GM19023 (cell line): ENCODE results near the gene MYO1D.
"Not testable (repeated sequence)": the region's sequence is repeated elsewhere in the genome, so short reads cannot be mapped to it uniquely, and the experiment has no call there.

Experiments used
- ATAC-seq: cut with Tn5 transposase; IDR thresholded peaks from one replicate; pipeline ENCODE4 v1.9.1; 2021; ENCODE audit warnings: mild to moderate bottlenecking, moderate library complexity; ENCODE audit not compliant: unreplicated experiment

Gene MYO1D

GRCh38 chr17:32739722-32740121, 137.2 kb downstream of the MYO1D start:
- no peak for ATAC-seq

- ATAC-seq = not testable (repeated sequence)
Observed at GRCh38 chr17:32739151-32739550, 137.8 kb downstream of the MYO1D start.

- ATAC-seq = no peak
Observed at GRCh38 chr17:32733401-32733800, 143.5 kb downstream of the MYO1D start.

GRCh38 chr17:32732900-32733299, 144.0 kb downstream of the MYO1D start:
- ATAC-seq = no peak

- ATAC-seq = no peak
Observed at GRCh38 chr17:32732296-32732642, 144.7 kb downstream of the MYO1D start.

- ATAC-seq = no peak
Observed at GRCh38 chr17:32731556-32732295, 145.2 kb downstream of the MYO1D start.

- no peak for ATAC-seq
Observed at GRCh38 chr17:32727681-32728080, 149.2 kb downstream of the MYO1D start.

- no peak for ATAC-seq
Observed at GRCh38 chr17:32725697-32726096, 151.2 kb downstream of the MYO1D start.

GRCh38 chr17:32723310-32723955, 153.5 kb downstream of the MYO1D start:
- ATAC-seq = no peak

GRCh38 chr17:32722733-32723132, 154.2 kb downstream of the MYO1D start:
- ATAC-seq = no peak

GRCh38 chr17:32720671-32721070, 156.3 kb downstream of the MYO1D start:
- ATAC-seq = no peak

GRCh38 chr17:32719689-32720088, 157.2 kb downstream of the MYO1D start:
- no peak for ATAC-seq

GRCh38 chr17:32714922-32715321, 162.0 kb downstream of the MYO1D start:
- ATAC-seq = not testable (repeated sequence)

- not testable (repeated sequence) for ATAC-seq
Observed at GRCh38 chr17:32714206-32714605, 162.7 kb downstream of the MYO1D start.

GRCh38 chr17:32713081-32713480, 163.8 kb downstream of the MYO1D start:
- no peak for ATAC-seq

GRCh38 chr17:32709562-32709961, 167.4 kb downstream of the MYO1D start:
- no peak for ATAC-seq

- ATAC-seq = no peak
Observed at GRCh38 chr17:32701871-32702270, 175.1 kb downstream of the MYO1D start.

GRCh38 chr17:32699247-32699646, 177.7 kb downstream of the MYO1D start:
- ATAC-seq = no peak

- no peak for ATAC-seq
Observed at GRCh38 chr17:32697728-32698625, 178.9 kb downstream of the MYO1D start.

- no peak for ATAC-seq
Observed at GRCh38 chr17:32696426-32696825, 180.5 kb downstream of the MYO1D start.

GRCh38 chr17:32695864-32696263, 181.1 kb downstream of the MYO1D start:
- no peak for ATAC-seq
